HG02884 (cell line): Measurements from ENCODE around the gene ELOVL5.
"Not testable (repeated sequence)": the region's sequence is repeated elsewhere in the genome, so short reads cannot be mapped to it uniquely, and the experiment has no call there.

ENCODE experiments used
- ATAC-seq: cut with Tn5 transposase; IDR thresholded peaks from one replicate; pipeline ENCODE4 v1.9.1; 2021; ENCODE audit warnings: mild to moderate bottlenecking, moderate library complexity; ENCODE audit not compliant: unreplicated experiment

ELOVL5 gene

DNA sequence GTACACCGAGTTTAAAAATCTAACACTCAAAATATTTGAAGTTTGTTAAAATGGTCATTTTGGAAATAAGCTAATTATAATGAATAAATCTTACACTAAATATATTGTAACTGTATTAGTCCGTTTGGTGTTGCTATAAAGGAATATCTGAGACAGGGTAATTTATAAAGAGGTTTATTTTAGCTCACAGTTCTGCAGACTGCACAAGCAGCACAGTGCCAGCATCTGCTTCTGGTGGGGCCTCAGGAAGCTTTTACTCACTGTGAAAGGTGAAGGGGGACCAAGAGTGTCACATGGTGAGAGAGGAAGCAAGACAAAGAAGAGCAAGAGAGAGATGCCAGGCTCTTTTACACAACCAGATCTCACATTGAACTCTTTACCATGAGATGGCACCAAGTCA, 17.1 kb downstream of the ELOVL5 start:
- no peak for ATAC-seq

DNA sequence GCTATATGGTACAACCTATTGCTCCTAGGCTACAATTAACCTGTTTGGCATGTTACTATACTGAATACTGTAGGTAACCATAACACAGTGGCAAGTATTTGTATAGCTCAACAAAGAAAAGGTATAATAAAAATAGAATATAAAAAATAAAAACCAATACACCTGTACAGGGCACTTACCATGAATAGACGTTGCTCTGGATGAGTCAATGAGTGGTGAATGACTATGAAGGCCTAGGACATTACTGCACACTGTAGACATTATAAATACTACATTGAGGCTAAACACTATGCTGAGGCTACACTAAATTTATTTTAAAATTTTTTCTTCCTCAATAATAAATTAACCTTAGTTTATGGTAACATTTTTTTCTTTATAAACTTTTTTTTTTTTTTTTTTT, 18.6 kb downstream of the ELOVL5 start:
- ATAC-seq: no peak

DNA sequence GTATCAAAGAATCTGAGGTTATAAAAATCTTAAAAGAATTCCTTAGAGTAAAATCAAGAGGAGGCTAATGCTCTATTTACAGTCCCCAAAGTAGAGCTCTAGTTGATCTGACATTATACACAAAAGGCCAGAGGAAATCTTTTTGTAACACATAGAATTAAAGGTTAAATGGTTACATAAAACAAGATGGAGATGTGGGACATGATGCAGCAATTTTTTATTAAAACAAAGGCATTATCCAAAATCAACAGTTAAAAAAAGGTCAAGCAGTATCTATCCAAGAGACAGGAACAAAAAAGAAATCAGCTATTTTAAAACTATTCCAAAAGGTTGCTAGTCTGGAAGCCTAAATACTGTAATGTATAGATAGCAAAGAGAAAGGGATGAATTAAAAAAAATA, 20.4 kb downstream of the ELOVL5 start:
- ATAC-seq: no peak

- no peak for ATAC-seq
Observed at GRCh38 chr6:53327017-53327395, 21.7 kb downstream of the ELOVL5 start.

GRCh38 chr6:53326372-53327016, 22.3 kb downstream of the ELOVL5 start:
- no peak for ATAC-seq

DNA sequence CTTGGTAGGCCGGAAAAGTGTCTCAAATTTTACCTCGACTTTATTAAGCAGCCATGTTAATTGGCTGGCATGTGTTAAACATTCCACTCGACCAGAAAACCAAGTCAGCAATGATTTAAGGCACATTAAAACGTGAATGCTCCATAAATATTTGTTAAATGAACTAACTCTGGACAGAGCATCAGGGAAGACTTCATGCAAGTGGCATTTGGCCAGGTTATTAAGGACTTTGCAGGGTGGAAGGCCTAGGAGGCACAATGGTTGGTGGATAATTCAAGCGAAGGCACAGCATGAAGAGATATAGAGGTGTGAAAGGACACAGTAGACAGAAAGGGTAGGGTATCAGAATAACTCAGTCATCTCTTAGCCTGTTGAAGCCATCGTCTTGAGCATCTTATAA, 23.0 kb downstream of the ELOVL5 start:
- no peak for ATAC-seq

DNA sequence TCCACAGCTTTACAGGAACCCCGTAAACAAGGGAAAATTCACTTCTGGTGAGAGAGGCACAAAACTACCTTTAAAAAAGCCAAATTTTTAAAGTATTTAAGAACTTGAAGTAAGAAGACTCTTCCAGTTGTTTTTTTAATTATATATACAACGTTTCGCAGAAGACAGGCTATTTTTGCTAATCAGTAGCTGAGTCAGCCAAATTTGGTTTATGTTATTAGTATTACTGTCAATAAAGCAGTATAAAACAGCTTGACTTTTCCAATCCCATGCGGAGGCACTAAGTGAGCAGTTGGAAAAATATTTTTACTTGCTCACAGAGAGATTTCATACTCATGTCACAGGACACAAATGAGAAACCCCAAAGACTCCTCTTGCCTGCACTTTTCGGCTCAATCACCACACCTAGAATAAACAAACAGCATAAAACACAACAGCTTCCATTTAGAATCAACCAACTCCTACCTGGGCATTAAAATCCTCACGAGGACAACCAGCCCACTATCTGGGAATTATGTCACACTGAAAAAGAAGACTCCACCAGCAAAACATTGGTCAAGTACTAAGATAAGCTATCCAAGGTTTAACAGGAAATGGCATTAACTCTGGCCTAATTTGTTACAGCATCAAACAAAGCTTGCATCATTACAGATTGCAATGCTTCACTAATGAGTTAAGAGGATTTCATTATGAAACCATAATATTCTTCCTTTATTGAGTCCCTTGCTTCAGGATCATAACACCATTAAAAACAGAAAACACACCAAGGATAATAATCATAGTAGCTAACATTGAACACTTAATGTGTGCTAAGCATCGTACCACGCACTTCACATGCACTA, 26.3 kb downstream of the ELOVL5 start:
- ATAC-seq: no peak

- ATAC-seq: no peak
Observed at GRCh38 chr6:53321701-53322100, 27.0 kb downstream of the ELOVL5 start.

DNA sequence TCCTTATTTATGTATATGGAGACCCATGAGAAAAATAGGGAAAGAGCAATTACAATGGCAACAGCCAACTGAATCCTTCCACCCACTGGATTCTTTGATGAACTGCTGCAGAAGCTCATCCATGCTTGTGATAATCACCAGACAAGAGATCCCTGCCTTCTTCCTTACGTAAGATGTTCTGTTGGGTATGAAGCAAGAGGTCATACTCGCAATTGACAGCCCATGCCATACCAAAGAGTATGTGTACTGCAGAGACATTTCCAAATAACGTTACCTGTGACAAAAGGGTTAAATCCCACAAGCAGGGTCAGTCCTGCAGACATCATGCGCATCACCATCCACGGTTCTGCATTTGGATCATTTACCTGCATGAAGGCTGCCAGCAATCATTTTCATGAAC, 27.8 kb downstream of the ELOVL5 start:
- ATAC-seq: no peak

- no peak for ATAC-seq
Observed at GRCh38 chr6:53318429-53318828, 30.3 kb downstream of the ELOVL5 start.

DNA sequence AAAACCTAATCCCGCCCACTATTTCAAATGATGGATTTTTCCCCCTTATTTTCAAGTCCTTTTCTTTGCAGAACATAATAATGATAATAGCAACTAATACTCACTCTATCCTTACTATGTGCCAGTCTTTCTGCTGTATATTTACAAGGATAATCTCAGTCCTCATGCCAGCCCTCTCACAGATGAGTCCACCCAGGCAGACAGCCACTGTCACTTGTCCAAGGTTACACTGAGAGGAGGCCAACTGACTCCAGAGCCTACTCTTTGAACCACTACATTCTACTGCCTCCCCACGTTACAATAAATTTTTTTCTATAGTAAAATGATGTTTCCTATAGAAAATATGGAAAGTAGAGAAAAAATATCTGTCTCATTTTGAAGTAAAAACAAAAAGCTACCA, 30.9 kb downstream of the ELOVL5 start:
- ATAC-seq: no peak

- ATAC-seq: not testable (repeated sequence)
Observed at GRCh38 chr6:53317299-53317698, 31.5 kb downstream of the ELOVL5 start.

DNA sequence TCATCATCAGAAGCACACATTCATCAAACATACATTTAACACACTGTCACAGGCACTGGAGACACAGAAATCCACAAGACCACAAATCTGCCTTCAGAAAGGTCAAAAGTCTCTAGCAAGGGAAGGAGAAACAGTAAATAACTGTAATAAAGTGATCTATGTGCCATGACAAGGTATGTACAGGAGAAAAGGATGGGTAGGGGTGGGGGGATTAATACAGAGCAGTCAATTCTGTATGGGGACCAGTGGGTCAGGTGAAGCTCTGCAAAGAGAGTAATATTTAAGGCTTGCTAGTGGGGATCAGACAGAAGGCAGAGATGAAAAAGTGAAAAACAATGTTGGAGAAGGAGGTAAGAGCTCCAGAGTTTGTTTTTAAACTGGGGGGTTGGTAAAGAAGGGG, 32.6 kb downstream of the ELOVL5 start:
- ATAC-seq: no peak

DNA sequence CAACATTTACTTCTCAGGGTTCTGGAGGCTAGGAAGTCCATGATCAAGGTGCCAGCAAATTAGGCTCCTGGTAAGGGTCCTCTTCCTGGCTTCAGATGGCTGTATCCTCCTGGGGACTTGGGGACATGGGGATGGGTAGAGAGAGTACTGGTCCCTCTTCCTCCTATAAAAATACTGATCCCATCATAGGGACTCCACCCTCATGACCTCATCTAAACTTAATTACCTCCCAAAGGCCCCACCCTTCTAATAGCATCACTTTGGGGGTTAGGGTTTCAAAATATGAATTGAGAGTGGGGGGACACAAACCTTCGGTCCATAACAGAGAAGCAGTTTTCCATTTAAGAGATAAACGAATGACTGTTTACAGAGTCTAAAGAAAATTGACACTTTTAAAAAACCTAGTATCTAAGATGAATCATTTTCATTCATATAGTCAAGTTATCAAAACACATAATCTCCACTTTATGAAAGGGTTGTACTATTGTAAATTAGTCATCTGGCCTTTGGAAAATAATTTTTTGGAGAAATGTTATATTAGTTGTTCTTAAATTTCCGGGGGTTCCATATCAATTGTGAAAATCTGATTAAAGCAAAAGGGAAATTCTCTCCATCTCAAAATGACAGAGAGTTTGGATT, 33.5 kb downstream of the ELOVL5 start:
- no peak for ATAC-seq

- no peak for ATAC-seq
Observed at GRCh38 chr6:53313784-53314400, 34.9 kb downstream of the ELOVL5 start.

GRCh38 chr6:53312355-53312754, 36.4 kb downstream of the ELOVL5 start:
- no peak for ATAC-seq

- no peak for ATAC-seq
Observed at GRCh38 chr6:53311586-53311935, 37.2 kb downstream of the ELOVL5 start.

DNA sequence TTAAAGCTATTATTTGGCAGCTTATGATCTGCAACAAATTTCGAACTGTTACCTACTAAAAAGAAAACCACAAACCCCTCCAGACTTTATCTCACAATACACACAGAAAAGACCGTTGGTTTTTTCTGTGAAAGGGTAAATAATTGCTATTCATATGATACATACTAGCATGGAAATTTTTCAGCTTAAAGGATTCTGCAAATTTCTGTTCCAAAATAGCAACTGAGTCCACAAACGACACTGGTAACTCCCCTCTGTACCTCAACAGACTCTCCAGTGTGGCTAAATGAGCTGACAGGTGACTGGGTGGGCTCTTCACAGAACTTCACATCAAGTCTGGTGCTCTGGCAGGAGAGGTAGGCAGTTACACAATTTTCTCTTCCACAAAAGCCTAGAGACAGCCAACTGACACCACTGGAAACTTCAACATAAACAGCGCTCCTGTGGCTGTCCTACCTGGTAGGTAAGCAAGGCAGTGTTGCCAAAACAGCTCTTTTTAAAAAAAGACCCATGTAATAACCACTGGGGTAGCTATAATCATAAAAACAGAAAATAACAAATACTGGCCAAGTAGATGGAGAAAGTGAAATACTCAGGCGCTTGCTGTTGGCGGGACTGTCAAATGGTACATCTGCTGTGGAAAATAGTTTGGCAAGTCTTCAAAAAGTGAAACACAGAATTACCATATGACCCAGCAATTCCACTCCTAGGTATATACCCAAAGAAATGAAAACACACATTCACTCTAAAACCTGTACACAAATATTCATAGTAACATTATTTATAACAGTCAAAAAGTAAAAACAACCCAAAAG, 37.8 kb downstream of the ELOVL5 start:
- ATAC-seq: no peak

DNA sequence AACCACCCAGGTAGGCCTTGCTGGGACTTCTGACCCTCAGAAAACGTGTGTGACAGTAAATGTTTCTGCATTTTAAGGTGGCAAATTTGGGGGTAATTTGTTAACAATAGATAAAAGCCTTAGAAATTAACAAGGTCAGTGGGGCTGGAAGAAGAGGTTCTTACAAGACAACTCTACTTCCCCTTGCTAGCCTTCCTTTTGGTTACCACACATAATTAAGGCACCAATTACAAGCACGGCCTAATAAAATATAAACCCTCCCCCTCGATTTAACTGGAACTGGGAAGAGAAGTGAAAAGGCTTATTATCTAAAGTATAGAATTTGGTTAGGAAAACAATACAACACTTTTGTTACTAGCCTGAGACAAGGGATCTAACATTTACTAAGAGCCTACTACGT, 38.8 kb downstream of the ELOVL5 start:
- ATAC-seq: peak; percentile 3

DNA sequence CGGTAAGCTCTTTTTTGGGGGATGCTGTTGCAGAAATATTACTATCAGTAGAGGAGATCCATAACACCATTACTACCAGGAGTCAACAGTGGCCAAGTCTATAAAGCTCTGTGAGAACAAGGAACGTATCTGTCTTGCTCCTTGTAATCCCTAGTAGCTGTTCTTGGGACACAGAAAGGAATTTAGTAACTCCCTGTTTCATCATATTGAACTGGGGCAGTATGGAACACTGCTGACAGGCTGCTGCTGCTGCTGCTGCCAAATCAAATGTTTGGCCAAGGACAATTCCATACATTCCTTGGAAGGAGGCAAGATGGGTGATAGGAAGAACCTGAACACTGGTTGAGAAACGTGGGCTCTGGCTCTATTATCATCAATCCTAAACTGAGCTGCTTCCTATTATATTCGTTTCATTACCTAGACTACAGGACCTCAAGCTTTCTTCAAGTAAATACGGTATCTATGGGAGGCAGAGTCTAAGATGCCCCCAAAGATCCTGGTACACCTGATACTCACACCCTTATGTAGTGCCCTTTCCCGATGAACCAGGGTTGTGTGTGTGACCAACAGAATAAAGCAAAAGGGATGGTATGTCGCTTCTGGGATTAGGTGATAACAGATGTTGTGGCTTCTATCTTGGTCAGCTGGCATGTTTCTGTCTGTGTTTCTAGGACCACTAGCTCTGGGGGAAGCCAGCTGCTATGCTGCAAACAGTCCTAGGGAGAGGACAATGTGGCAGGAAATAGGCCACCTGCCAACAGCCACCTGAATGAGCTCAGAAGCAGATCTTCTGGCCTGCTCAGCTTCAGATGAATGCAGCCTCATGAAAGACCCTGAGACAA, 39.5 kb downstream of the ELOVL5 start:
- ATAC-seq: peak; percentile 38
